NCI-H2107 (cell line): ENCODE measurements around the gene CHRM5.

Experiments
- DNase-seq: peaks from one replicate; lab custom pipeline; 2025; lab: John Stamatoyannopoulos, UW

The CHRM5 gene

GRCh38 chr15:34101366-34102174 is 133.3 kb downstream of the CHRM5 start, which contains the start of the genes EMC7 and PGBD4:
Gene EMC7, minus strand, starts transcription at chr15:34101862. Its CDS starts 23 bp downstream, at chr15:34101839.
Gene PGBD4, plus strand, starts transcription at chr15:34102083. Its CDS starts 449 bp downstream, at chr15:34102532.
- DNase-seq = peak; percentile 83

- DNase-seq = no peak
Observed at GRCh38 chr15:34102175-34102925, 134.1 kb downstream of the CHRM5 start.

- no peak for DNase-seq
Observed at GRCh38 chr15:34106423-34106822, 138.1 kb downstream of the CHRM5 start.

GRCh38 chr15:34107315-34107714 is 139.0 kb downstream of the CHRM5 start:
- no peak for DNase-seq

GRCh38 chr15:34109797-34110663 is 141.7 kb downstream of the CHRM5 start:
- no peak for DNase-seq

GRCh38 chr15:34111488-34111887 is 143.2 kb downstream of the CHRM5 start:
- no peak for DNase-seq

- no peak for DNase-seq
Observed at GRCh38 chr15:34114215-34114614, 145.9 kb downstream of the CHRM5 start.

GRCh38 chr15:34114739-34115138 is 146.4 kb downstream of the CHRM5 start:
- no peak for DNase-seq

GRCh38 chr15:34116620-34117019 is 148.3 kb downstream of the CHRM5 start:
- no peak for DNase-seq
